CD8-positive, alpha-beta memory T cell (primary cell): Measurements from ENCODE around the gene TDRD7. TPM values are rescaled to one million over a fixed set of nuclear protein-coding genes. Genes with fewer than 3 reads are reported as not detected.

Source experiments
- CTCF ChIA-PET: fragments of 350-600 bp; sonication (Branson Sonifier 250); formaldehyde crosslinking; loops from one replicate; lab custom pipeline; 2021; ENCODE audit warnings: antibody characterized with exemption; lab: Charles Lee
- POLR2A ChIA-PET: fragments of 350-600 bp; sonication (Branson Sonifier 250); formaldehyde crosslinking; loops from one replicate; lab custom pipeline; 2021; ENCODE audit warnings: antibody characterized with exemption; lab: Charles Lee
- DNase-seq, 5 donors: peaks; one replicate each; pipeline versions ENCODE4 v3.0.0 to v3.0.0-alpha.2; 2020 to 2022; ENCODE audit warnings: mixed read lengths in 1 of 5
- H3K27ac ChIP-seq: one replicate; pipeline ENCODE4 v1.7.0; 2013; ENCODE audit warnings: low read depth, mild to moderate bottlenecking, low read length, moderate library complexity
- H3K27me3 ChIP-seq: 2 replicates; pipeline ENCODE4 v1.7.0; 2013; ENCODE audit warnings: low read length, mild to moderate bottlenecking; ENCODE audit not compliant: insufficient read depth, poor library complexity, severe bottlenecking
- H3K36me3 ChIP-seq: 2 replicates; pipeline ENCODE4 v1.7.0; 2013; ENCODE audit warnings: mild to moderate bottlenecking, low read length, moderate library complexity; ENCODE audit not compliant: insufficient read depth
- H3K4me1 ChIP-seq: 2 replicates; pipeline ENCODE4 v1.7.0; 2013; ENCODE audit warnings: mild to moderate bottlenecking, low read length, moderate library complexity; ENCODE audit not compliant: insufficient read depth
- H3K4me3 ChIP-seq: 2 replicates; pipeline ENCODE4 v1.7.0; 2013; ENCODE audit warnings: mild to moderate bottlenecking, low read length
- H3K9me3 ChIP-seq: 2 replicates; pipeline ENCODE4 v1.7.0; 2013; ENCODE audit warnings: mild to moderate bottlenecking, low read length
- H3K27ac Mint-ChIP-seq, 8 donors: one replicate each; pipeline ENCODE4 v1.8.0; 2020 to 2021; ENCODE audit warnings: mixed read lengths in 8 of 8, mild to moderate bottlenecking in 6 of 8, inconsistent platforms in 3 of 8, moderate library complexity in 3 of 8
- H3K27me3 Mint-ChIP-seq, 2 donors: one replicate each; pipeline ENCODE4 v1.8.0; 2020 to 2021; ENCODE audit warnings: mixed read lengths in 2 of 2, mild to moderate bottlenecking in 1 of 2, moderate library complexity in 1 of 2
- H3K36me3 Mint-ChIP-seq, 3 donors: one replicate each; pipeline ENCODE4 v1.8.0; 2020 to 2021; ENCODE audit warnings: mixed read lengths in 3 of 3, inconsistent platforms in 1 of 3, mild to moderate bottlenecking in 1 of 3
- H3K4me1 Mint-ChIP-seq, 3 donors: one replicate each; pipeline ENCODE4 v1.8.0; 2020 to 2021; ENCODE audit warnings: mixed read lengths in 3 of 3, inconsistent platforms in 1 of 3, mild to moderate bottlenecking in 1 of 3
- H3K4me3 Mint-ChIP-seq, 7 donors: one replicate each; pipeline ENCODE4 v1.8.0; 2020 to 2021; ENCODE audit warnings: mixed read lengths in 7 of 7, mild to moderate bottlenecking in 6 of 7, moderate library complexity in 4 of 7, inconsistent platforms in 2 of 7
- H3K9me3 Mint-ChIP-seq, 5 donors: one replicate each; pipeline ENCODE4 v1.8.0; 2020 to 2022; ENCODE audit warnings: mixed read lengths in 5 of 5, mild to moderate bottlenecking in 3 of 5, moderate library complexity in 2 of 5, inconsistent platforms in 1 of 5
- polyA plus RNA-seq: library from polyadenylated mRNA; unstranded; fragments of 300-500 nt; fragmentation: Illumina TruSeq; gene quantifications from one replicate; pipeline ENCODE4 v1.2.3, GENCODE V29; 2021
- total RNA-seq, 2 experiments: library from RNA; stranded (reverse); gene quantifications; one replicate each; pipeline ENCODE4 v1.2.3, GENCODE V29; 2021

TDRD7 gene
- total and polyA plus RNA-seq, 3 experiments from 2014 or later = 5.4 to 8.0 (median 6.1) TPM

DNA sequence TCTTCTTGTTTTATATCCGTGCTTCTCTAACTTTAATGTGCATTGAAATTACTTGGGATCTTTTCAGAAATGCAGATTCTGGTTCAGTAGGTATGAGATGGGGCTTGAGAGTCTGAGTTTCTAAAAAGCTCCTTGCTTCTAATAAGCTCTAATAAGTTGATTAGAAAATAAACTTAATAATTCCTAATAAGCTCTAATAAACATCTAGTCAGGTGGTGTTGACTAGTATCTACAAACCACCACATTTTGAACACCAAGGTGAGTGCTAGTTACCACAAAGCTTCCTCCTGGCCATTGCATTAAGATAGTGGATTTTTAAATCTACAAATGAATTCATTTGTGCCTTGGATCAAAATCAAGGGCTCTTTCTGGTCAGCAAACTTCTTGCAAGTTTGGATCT is 94.9 kb downstream of the TDRD7 start:
- POLR2A ChIA-PET = no interaction called here
- Histone ChIP-seq H3K36me3 (no peaks in the 10 kb centered on the region), H3K27ac (no peak overlapping the region), H3K4me1 (peaks cover 8% of the 10 kb centered on the region), H3K4me3 (no peak overlapping the region), H3K9me3 (no peaks in the 10 kb centered on the region), H3K27me3 (peaks cover 13% of the 10 kb centered on the region)
- CTCF ChIA-PET = no interaction called here
- H3K27ac Mint-ChIP-seq = no peak overlapping the region
- no peak overlapping the region for H3K4me3 Mint-ChIP-seq
- peaks cover 31 to 39% of the 10 kb centered on the region in 2 donors for H3K27me3 Mint-ChIP-seq
- peaks cover 11 to 14% (median 14%) of the 10 kb centered on the region in 3 donors for H3K4me1 Mint-ChIP-seq
- H3K9me3 Mint-ChIP-seq = no peaks in the 10 kb centered on the region
- no peaks in the 10 kb centered on the region for H3K36me3 Mint-ChIP-seq
- no peak for DNase-seq

DNA sequence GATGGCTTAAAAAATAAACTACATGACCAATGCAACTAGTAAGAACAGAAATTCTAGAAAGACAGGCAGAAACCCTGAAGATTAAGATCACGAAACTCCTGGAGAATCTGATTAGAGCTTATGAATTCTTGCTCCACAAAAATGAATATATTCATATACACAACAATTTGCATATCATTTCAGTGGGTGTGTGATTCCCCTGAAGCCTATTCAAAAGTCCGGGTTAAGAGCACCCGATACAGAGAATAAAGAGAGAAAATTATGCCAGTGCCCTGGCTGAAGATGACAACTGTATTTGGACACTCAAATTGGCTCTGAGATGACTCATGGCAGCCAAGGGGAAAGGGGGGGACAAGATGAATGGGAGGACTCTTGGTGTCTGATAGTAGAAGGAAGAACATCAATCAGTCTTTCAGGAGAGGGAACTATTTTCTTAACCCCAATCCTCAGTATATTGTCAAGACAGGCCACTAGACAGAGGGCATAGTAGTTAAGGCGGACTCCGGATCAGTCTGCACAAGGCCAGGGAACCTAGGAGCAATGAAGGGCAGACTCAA is 95.6 kb downstream of the TDRD7 start:
- Mint-ChIP-seq H3K27ac (no peak overlapping the region), H3K36me3 (no peaks in the 10 kb centered on the region), H3K9me3 (no peaks in the 10 kb centered on the region), H3K4me1 (peaks cover 8 to 10% (median 9%) of the 10 kb centered on the region in 3 donors), H3K4me3 (no peak overlapping the region), H3K27me3 (peaks cover 29 to 35% of the 10 kb centered on the region in 2 donors)
- Histone ChIP-seq H3K4me3 (no peak overlapping the region), H3K27me3 (peaks cover 11% of the 10 kb centered on the region), H3K4me1 (peaks cover 2% of the 10 kb centered on the region), H3K36me3 (no peaks in the 10 kb centered on the region), H3K9me3 (no peaks in the 10 kb centered on the region), H3K27ac (no peak overlapping the region)
- CTCF ChIA-PET = no interaction called here
- POLR2A ChIA-PET = no interaction called here
- no peak for DNase-seq

DNA sequence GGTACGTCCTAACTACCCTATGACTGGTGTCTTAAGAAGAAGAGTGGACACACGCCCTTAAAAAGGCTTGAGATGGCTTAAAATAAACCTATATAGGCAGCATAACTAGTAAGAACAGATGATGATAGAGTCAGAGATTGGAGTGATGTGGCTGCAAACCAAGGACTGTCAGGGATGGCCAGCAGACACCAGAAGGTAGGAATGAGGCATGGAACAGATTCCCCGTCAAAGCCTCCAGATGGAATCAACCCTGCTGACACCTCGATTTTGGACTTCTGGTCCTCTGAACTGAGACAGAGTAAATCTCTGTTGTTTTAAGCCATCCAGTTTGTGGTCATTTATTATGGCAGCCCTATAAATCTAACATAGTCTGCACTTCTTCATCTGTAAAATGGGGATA is 97.0 kb downstream of the TDRD7 start:
- Mint-ChIP-seq H3K27ac (no peak overlapping the region), H3K9me3 (no peaks in the 10 kb centered on the region), H3K4me1 (no peaks in the 10 kb centered on the region), H3K36me3 (no peaks in the 10 kb centered on the region), H3K4me3 (no peak overlapping the region), H3K27me3 (peaks cover 21 to 24% of the 10 kb centered on the region in 2 donors)
- Histone ChIP-seq H3K4me3 (no peak overlapping the region), H3K9me3 (no peaks in the 10 kb centered on the region), H3K27me3 (no peaks in the 10 kb centered on the region), H3K4me1 (no peaks in the 10 kb centered on the region), H3K27ac (no peak overlapping the region), H3K36me3 (no peaks in the 10 kb centered on the region)
- POLR2A ChIA-PET = no interaction called here
- CTCF ChIA-PET = no interaction called here
- DNase-seq = no peak

DNA sequence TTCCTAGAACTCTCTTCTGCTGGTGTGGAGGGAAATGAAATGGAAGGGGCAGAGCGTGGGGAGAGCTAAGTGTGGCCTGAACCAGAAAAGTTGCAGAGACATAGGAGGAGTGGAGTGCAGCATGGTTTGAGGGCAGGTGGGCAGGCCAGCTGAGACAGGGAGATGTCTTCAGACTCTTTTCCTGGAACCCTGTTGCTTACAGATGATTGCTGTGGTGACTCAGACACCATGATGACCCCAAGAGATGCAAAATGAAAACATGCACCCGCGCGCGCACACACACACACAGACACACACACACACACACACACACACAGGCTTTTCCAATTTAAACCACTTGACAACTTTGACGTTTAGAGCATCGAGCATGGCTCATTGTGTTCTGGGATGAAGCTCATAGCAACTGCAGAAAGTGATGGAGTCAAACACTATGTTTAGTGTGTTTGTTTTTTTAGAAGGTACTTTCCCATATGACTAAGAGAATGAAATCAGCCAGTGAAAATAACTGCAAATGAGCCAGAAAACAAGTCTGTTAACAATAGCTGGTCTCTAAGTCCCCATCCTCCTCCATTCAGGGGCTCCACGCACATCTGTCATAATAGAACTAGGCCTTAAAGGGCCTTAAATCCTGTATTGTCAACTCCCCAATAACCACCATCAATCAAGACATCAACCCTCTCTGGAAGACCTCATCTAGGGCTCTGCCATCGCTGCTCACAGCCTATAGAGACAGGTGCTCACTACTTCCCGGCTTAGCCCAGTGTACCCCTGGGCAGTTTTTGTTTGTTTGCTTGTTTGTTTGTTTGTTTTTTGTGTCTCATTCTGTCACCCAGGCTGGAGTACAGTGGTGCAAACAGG is 99.1 kb downstream of the TDRD7 start:
- Histone ChIP-seq H3K36me3 (no peaks in the 10 kb centered on the region), H3K4me1 (no peaks in the 10 kb centered on the region), H3K27me3 (no peaks in the 10 kb centered on the region), H3K27ac (no peak overlapping the region), H3K9me3 (no peaks in the 10 kb centered on the region), H3K4me3 (no peak overlapping the region)
- CTCF ChIA-PET = interaction anchor here (1.0 to 1.3 kb wide), 3 partner anchors 10 to 100 kb away, joined by 3 read pairs; no protein-coding TSS in a partner anchor
- no peaks in the 10 kb centered on the region for H3K4me1 Mint-ChIP-seq
- peaks cover 16 to 17% of the 10 kb centered on the region in 2 donors for H3K27me3 Mint-ChIP-seq
- no peak overlapping the region for H3K4me3 Mint-ChIP-seq
- H3K36me3 Mint-ChIP-seq = no peaks in the 10 kb centered on the region
- no peak overlapping the region for H3K27ac Mint-ChIP-seq
- no peaks in the 10 kb centered on the region for H3K9me3 Mint-ChIP-seq
- POLR2A ChIA-PET = no interaction called here
- DNase-seq = no peak

DNA sequence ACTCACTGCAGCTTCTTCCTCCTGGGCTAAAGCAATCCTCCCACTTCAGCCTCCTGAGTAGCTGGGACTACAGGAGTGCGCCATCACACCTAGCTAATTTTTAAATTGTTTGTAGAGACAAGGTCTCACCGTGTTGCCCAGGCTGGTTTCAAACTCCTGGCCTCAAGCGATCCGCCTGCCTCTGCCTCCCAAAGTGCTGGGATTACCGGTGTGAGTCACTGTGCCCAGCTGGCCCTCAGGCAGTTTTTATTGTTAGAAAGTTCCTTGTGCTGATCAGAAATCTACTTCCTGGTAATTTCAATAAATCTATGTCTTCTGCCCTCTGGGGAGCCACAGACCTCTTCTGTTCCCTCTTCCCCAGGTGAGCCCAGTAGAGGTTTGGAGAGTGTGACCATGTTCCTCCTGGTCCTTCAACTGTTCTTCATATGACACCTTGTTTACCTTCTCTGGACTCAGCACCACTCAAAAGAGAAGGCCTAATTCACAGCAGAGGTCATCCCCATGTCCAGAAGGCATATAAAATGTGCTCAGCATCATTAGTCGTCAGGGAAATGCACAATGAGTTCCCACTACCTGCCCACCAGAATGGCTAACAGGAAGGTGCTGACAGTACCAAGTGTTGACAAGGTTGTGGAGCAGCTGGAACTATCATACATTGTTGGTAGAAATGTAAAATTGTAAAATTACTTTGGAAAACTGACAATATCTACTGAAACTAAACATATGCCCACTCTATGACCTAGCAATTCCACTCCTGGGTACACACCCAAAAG is 99.9 kb downstream of the TDRD7 start:
- H3K4me3 Mint-ChIP-seq = no peak overlapping the region
- no peaks in the 10 kb centered on the region for H3K9me3 Mint-ChIP-seq
- no peaks in the 10 kb centered on the region for H3K4me1 Mint-ChIP-seq
- no peaks in the 10 kb centered on the region for H3K27me3 ChIP-seq
- POLR2A ChIA-PET = no interaction called here
- H3K4me1 ChIP-seq = no peaks in the 10 kb centered on the region
- H3K36me3 Mint-ChIP-seq = no peaks in the 10 kb centered on the region
- H3K4me3 ChIP-seq = no peak overlapping the region
- CTCF ChIA-PET = interaction anchor here (1.2 kb wide), 1 partner anchor 11 kb away, joined by 3 read pairs; no protein-coding TSS in a partner anchor
- peaks cover 19 to 24% of the 10 kb centered on the region in 2 donors for H3K27me3 Mint-ChIP-seq
- no peaks in the 10 kb centered on the region for H3K9me3 ChIP-seq
- H3K36me3 ChIP-seq = no peaks in the 10 kb centered on the region
- no peak overlapping the region for H3K27ac ChIP-seq
- no peak for DNase-seq
- H3K27ac Mint-ChIP-seq = no peak overlapping the region

DNA sequence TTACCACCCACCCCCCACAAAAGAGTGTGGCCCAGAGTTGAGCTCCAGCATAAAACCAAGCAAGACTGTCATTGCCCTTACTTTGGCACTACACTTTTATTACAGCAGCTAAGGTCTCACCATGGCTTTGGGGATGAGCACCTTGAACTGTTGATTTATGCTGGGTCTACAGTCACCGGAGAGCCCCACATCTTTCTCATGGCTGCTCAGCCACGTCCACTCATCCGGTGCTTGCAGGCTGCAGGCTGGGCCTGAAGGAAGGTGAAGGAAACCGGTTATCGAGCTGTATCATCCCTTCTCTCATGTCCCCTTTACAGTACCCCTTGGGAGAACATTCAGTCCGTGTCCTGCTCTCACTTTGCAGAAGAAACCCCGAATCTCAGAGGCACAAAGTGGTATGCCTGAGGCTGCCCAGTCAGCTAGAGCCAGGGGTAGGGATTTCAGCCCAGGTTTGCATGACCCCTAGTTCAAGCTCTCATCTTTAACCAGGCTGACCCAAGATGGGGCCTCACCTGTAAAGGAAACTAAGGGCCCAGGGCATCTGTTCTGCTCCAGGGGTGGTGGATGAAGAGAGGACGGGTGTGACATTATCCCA is 101.2 kb downstream of the TDRD7 start:
- Mint-ChIP-seq H3K4me3 (no peak overlapping the region), H3K9me3 (no peaks in the 10 kb centered on the region), H3K4me1 (no peaks in the 10 kb centered on the region), H3K27ac (no peak overlapping the region), H3K36me3 (no peaks in the 10 kb centered on the region), H3K27me3 (peaks cover 30 to 36% of the 10 kb centered on the region in 2 donors)
- no peak overlapping the region for H3K27ac ChIP-seq
- H3K9me3 ChIP-seq = no peaks in the 10 kb centered on the region
- no peak for DNase-seq
- H3K27me3 ChIP-seq = no peaks in the 10 kb centered on the region
- ChIA-PET CTCF (no interaction called here), POLR2A (no interaction called here)
- H3K4me1 ChIP-seq = no peaks in the 10 kb centered on the region
- H3K36me3 ChIP-seq = no peaks in the 10 kb centered on the region
- H3K4me3 ChIP-seq = no peak overlapping the region

DNA sequence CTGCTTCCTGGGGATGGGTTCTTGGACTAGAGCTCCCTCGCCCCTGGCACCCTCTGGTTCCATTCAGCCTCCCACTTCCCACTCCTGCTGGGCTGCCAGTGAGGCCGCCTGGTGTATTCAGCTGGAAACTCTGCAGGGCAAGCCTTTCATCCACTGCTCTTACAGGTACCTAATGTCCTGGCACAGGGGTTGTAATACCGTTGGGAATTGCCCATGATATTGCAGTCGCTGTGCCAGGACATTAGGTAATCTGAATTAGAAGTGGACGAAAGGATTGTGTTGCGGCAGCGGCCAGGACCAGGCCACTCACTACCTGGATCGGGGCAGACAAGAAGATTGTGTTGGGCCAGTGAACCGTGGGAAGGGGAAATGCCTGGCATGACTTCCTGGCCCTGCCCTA is 102.6 kb downstream of the TDRD7 start:
- Histone ChIP-seq H3K4me1 (no peaks in the 10 kb centered on the region), H3K36me3 (no peaks in the 10 kb centered on the region), H3K4me3 (no peak overlapping the region), H3K9me3 (no peaks in the 10 kb centered on the region), H3K27ac (no peak overlapping the region), H3K27me3 (no peaks in the 10 kb centered on the region)
- H3K36me3 Mint-ChIP-seq = no peaks in the 10 kb centered on the region
- no peak for DNase-seq
- no peaks in the 10 kb centered on the region for H3K9me3 Mint-ChIP-seq
- H3K27me3 Mint-ChIP-seq = peaks cover 29 to 43% of the 10 kb centered on the region in 2 donors
- H3K27ac Mint-ChIP-seq = no peak overlapping the region
- POLR2A ChIA-PET = no interaction called here
- H3K4me1 Mint-ChIP-seq = no peaks in the 10 kb centered on the region
- no peak overlapping the region for H3K4me3 Mint-ChIP-seq
- CTCF ChIA-PET = no interaction called here
